Neural cell (in vitro differentiated cells): ENCODE results near the gene CRACDL.

Source experiments
- CTCF ChIP-seq: fragments of 450-650 bp; IDR thresholded peaks from 2 replicates; pipeline ENCODE4 v1.5.1; 2014; ENCODE audit warnings: antibody characterized with exemption, mild to moderate bottlenecking, moderate library complexity; ENCODE audit not compliant: poor library complexity, severe bottlenecking
- POLR2AphosphoS5 ChIP-seq: IDR thresholded peaks from 2 replicates; pipeline ENCODE4 v1.6.1; 2012
- REST ChIP-seq: IDR thresholded peaks from 2 replicates; pipeline ENCODE4 v1.6.1; 2012; ENCODE audit warnings: borderline replicate concordance
- SMC3 ChIP-seq: fragments of 450-650 bp; conservative IDR thresholded peaks from 2 replicates; pipeline ENCODE4 v1.6.1; 2014; ENCODE audit warnings: antibody characterized with exemption, mild to moderate bottlenecking, moderate library complexity; ENCODE audit not compliant: poor library complexity
- TAF1 ChIP-seq: IDR thresholded peaks from 2 replicates; pipeline ENCODE4 v1.6.1; 2012; ENCODE audit warnings: low read depth

- TF ChIP-seq CTCF (no peak), SMC3 (no peak), POLR2AphosphoS5 (no peak), REST (no peak), TAF1 (no peak)
Measured at GRCh38 chr2:98811766-98812165, 124.3 kb downstream of the CRACDL start.
